Pericardium fibroblast (primary cell): ENCODE data around the gene C6orf136. TPM values are rescaled to one million over a fixed set of nuclear protein-coding genes. Genes with fewer than 3 reads are reported as not detected.

Experiments used
- total RNA-seq: library from RNA; depleted of rRNA; stranded (reverse); fragments of >200 nt; gene quantifications from 2 replicates; pipeline ENCODE4 v1.2.3, GENCODE V29; 2015

C6orf136 gene
- 4.9 and 5.7 TPM in 2 replicates for total RNA-seq

GRCh38 chr6:30646450-30647241, at the start of gene C6orf136:
C6orf136 (plus strand) TSS chr6:30647133; CDS start chr6:30647232, 99 bp downstream.

GRCh38 chr6:30616811-30617564, 29.9 kb upstream of the C6orf136 start, which contains the start of gene PPP1R10:
PPP1R10 (minus strand) TSS chr6:30617243; CDS start chr6:30609944, 7,299 bp downstream.

GRCh38 chr6:30617565-30618269, 29.2 kb upstream of the C6orf136 start, which contains the start of gene MRPS18B:
MRPS18B (plus strand) TSS chr6:30617840; CDS start chr6:30617866, 26 bp downstream.

GRCh38 chr6:30626484-30627366, 20.2 kb upstream of the C6orf136 start, which contains the start of gene ATAT1:
ATAT1 (plus strand) TSS chr6:30626874.

GRCh38 chr6:30672445-30673253, 25.7 kb downstream of the C6orf136 start, which contains the start of gene DHX16:
DHX16 (minus strand) TSS chr6:30673006; CDS start chr6:30672841, 165 bp downstream.

GRCh38 chr6:30686009-30686907, 39.3 kb downstream of the C6orf136 start, which contains the start of gene PPP1R18:
PPP1R18 (minus strand) TSS chr6:30686645; CDS start chr6:30686018, 627 bp downstream.

GRCh38 chr6:30690403-30691207, 43.7 kb downstream of the C6orf136 start, which contains the start of gene NRM:
NRM (minus strand) TSS chr6:30690984; CDS start chr6:30690974, 10 bp downstream.

Other genes with a start within 250 kb of the C6orf136 start
- gene HLA-E, start 157.6 kb upstream of the C6orf136 start, total RNA-seq: 190 and 191 TPM in 2 replicates
- 31.5 and 31.9 TPM in 2 replicates for gene GNL1, start 90.6 kb upstream of the C6orf136 start, total RNA-seq
- 7.8 and 8.3 TPM in 2 replicates for gene PRR3, start 89.8 kb upstream of the C6orf136 start, total RNA-seq
- gene ABCF1, start 75.7 kb upstream of the C6orf136 start, total RNA-seq: 33.5 and 38.4 TPM in 2 replicates
- 19.8 and 25.2 TPM in 2 replicates for gene PPP1R10, start 29.9 kb upstream of the C6orf136 start, total RNA-seq
- 43.6 and 48.1 TPM in 2 replicates for gene MRPS18B, start 29.3 kb upstream of the C6orf136 start, total RNA-seq
- gene ATAT1, start 20.3 kb upstream of the C6orf136 start, total RNA-seq: 2.0 and 7.9 TPM in 2 replicates
- 21.2 and 21.7 TPM in 2 replicates for gene DHX16, start 25.9 kb downstream of the C6orf136 start, total RNA-seq
- 51.4 and 61.3 TPM in 2 replicates for gene PPP1R18, start 39.5 kb downstream of the C6orf136 start, total RNA-seq
- gene NRM, start 43.9 kb downstream of the C6orf136 start, total RNA-seq: 5.0 and 11.1 TPM in 2 replicates
- gene MDC1, start 70.1 kb downstream of the C6orf136 start, total RNA-seq: 5.3 and 5.8 TPM in 2 replicates
- 494 and 629 TPM in 2 replicates for gene TUBB, start 73.2 kb downstream of the C6orf136 start, total RNA-seq
- gene FLOT1, start 95.6 kb downstream of the C6orf136 start, total RNA-seq: 117 and 118 TPM in 2 replicates
- 52.7 and 165 TPM in 2 replicates for gene IER3, start 97.4 kb downstream of the C6orf136 start, total RNA-seq
- 51.3 and 85.0 TPM in 2 replicates for gene DDR1, start 237.4 kb downstream of the C6orf136 start, total RNA-seq